GM21619 (cell line): ENCODE results near the gene AGXT2.

Source experiments
- ATAC-seq: cut with Tn5 transposase; IDR thresholded peaks from one replicate; pipeline ENCODE4 v1.9.1; 2021; ENCODE audit not compliant: unreplicated experiment

Gene AGXT2

DNA sequence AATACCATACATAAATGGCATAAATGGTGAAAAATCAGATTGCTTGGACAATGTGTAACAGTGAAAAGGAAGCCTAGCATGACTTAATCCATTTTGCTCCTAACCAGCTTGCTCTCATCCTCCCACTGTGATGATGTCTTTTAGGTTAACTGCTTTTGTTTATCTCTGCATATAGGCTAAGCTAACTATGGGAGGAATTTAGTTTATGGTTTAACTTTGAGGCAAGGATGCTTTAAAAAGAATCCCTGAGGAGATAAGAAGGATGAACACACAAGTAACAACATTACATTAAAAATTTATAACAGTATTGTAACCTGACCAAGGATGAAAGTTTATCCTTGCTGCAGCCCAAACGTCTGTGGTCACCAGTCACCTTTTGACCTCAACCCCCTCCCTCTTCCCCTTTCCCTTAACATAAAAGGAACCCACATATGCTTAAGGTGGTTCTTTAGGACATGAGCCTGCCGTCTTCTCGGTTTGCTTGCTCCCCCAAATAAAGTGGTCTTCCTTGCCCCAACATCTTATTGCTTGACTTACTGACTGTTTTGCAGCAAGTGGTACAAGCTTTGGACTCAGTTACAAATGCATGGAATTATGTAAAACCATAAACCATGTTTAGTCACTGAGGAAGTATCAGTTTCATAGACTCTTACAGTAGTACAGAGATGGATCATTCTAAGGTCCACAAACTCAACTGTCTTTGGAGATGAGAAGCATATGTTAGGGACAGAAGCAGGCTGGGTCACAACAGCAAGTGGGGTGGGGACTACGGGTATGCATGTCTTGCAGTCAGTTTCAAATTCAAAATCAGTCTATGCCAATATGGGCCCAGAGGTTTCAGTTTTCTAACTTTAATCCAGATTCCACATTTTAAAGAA, 31.3 kb downstream of the AGXT2 start:
- peak; percentile 87 for ATAC-seq

DNA sequence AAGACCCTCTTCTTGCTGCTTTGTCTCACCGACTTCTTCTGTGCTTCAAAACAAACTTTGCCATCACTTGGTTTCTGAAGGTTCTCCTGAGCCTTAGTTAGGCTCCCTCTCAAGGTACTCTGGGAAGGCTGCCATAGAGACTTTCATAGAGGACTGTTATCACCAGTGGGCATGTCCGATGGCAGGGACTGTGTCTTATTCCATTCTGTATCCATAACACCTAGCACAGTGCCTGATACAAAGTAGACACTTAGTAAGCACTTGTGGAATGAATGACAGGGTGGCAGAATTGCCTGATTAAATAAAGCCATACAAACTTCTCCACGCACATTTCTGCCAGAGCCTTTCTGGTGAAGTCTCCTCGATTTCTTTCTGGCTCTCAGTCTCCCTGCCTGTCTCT, 32.7 kb downstream of the AGXT2 start:
- no peak for ATAC-seq

DNA sequence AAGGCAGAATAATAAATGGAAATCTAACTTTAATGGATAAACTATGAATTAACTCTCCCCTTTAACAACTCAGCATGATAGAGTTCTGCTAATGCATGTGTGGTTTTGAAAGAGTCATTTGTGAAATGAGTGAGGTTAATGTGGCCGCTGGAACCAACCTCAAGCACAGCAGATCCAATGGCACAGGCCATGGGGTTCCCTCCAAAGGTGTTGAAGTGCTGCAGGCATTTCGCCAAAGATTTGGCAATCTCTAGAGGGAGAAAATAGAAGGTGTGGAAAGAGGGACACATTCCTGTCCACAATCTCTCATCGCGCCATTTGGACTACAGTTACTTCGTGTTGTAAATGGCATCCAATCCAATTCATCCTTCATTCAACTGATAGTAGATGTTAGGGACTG, 35.0 kb downstream of the AGXT2 start:
- no peak for ATAC-seq

DNA sequence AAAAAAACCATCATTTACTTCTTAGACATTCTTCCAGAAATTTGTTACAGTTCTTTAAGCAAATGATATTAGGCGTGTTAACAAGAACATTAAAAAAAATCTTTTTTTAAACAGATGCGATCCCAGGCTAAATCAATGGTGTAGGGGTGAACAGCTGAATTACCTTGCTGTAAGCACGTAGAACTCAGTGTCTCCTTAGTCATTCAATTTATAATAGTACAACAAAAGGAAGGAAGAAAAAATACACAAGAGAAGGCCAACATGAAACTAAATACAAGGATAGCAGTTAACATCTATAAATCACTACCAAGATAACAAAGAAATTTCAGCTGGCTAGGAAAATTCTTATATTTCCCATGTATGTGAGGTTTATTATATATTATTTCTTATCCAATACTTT, 35.4 kb downstream of the AGXT2 start:
- ATAC-seq: no peak

DNA sequence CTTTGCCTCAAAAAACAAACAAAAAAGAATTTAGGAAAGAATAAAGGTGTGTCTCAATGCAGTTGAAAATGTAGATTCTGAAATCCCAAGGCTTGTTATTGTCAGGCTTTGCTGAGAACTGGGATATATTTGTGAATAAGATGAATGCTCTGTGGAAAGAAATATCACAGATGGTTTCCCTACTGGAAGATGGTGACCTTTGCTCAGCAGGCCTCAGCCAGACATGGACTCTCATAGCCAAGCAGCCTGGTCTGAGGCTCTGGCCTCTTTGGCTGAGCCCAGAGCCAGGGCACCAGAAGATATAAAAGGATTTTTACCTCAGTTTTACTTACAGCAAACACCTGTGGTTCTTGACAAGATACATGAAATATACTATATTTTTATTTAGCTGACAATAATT, 37.1 kb downstream of the AGXT2 start:
- no peak for ATAC-seq

DNA sequence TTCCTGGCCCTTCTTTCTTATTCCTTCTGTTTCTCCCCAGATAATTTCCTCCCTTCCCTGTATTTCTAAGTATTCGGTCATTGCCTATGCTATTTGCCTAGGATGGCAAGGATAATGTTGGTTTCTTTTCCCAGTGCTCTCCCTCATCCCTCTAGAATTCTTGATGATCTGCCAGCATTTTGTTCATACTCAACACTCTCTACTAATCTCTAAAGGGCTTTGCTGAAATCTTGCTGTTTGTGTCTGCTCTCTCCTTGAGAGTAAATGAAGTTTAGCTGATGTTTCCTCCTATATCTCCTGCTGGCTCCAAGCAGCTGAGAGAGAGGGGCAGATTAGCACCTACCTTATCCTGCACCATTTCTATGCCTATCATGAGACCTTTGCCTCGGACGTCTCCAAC, 38.1 kb downstream of the AGXT2 start:
- ATAC-seq: no peak

DNA sequence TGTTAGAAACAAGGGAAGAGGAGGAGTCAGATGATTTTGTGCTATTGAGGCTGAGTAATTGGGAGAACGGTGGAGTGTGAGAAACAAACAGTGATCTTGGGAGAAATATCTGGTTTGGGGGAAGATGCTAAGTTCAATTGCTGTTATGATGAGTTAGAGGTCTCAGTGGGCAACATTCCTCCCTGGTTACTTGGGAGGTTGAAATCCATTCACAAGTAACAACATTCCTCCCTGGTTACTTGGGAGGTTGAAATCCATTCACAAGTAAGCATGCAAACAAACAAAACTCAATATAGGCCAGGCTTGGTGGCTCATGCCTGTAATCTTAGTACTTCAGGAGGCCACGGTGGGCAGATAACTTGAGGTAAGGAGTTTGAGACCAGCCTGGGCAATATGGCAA, 38.7 kb downstream of the AGXT2 start:
- ATAC-seq: no peak

DNA sequence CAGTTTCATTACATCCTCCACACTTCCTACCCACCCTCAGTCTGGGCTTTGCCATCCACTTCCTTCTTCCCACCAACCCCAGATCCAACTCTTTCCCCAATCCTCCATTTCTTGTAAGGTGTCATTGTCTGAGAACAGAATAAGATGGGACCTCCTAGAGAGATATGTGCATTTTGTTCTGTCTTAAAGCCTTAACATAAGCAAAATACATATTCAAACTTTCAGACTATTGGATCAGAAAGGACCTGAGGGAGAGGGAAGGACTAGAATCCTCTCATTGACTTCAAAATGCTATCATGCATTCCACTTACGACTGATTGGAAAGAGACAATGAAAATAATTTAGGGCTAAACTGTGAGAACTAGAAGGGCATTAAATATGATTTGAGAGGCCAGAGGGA, 43.0 kb downstream of the AGXT2 start:
- no peak for ATAC-seq

DNA sequence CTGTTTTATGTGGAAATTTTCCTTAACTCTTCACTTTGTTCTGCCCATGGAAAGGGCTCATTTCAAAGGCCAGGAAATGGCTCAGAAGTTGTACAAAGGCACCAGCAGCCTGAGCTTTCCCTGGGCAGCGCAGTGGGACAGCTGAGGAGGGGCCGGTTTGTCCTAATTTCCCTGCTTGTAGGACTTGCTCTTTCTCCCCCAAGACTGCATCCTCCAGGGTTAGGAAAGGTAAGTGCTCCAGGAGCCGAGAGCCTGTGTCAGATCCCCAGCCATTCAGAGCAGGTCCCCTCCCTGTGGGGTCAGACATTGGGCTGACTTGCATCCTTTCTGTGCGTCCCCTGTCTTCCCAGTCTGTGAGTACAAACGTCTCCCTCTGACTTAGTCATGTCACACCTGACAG, 43.5 kb downstream of the AGXT2 start:
- ATAC-seq: no peak

DNA sequence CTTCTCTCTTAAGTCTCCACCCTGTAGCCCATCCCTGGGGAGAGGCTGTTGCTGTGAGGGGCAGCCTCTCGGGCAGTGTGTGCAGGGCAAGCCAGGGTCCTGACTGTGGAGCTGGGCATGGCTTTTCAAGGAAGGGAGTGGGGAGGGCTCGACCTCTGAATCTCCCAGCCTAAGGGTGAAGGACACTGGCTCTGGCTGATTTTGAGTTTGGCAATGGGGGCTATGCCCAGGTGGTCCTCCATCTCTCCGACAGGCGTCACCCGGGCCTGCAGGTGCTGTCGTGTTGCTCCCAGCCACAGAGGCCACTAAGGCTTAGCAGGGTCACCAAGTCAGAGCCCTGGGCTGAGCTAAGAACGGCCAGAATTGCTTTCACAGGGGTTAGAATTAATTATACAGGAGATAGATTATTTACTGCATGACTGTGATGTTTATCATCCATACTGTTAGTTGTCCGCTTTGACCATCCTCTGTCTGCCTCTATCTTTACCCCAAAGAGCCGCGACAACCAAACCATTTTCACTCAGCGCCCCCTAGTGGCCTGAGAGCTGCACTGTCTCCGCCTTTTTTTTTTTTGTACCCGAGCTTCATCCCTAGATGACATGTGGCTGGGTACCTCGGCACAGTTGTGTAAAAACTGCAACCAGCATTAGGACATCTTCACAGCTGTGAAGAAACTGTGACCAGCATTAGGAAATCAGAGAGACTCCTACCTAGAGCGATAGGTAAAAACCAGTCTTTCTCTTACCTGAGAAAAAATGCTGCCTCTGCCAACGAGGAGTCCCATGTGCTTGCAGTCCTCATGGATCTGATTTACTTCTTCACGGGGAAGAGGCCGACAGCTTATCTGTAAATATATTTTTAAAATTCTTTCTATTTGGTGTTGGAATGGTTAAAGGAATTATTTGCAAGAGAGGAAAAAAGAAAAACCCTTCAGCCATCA, 44.5 kb downstream of the AGXT2 start:
- ATAC-seq: peak; percentile 72

DNA sequence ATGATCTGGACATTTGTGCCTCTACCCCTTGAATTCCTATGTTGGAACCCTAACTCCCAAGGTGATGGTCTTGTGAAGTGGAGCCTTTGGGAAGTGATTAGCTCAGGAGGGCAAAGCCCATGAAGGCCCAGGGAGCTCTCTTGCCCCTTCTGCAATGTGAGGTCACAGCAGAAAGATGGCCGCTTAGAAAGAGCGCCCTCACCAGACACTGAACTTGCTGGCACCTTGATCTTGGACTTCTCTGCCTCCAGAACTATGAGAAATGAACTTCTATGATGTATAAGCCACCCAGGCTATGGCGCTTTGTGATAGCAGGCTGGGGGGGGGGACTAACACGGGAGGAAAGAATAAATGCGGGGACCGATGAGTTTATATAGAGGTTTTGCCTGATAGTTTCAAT, 45.3 kb downstream of the AGXT2 start:
- ATAC-seq: no peak

DNA sequence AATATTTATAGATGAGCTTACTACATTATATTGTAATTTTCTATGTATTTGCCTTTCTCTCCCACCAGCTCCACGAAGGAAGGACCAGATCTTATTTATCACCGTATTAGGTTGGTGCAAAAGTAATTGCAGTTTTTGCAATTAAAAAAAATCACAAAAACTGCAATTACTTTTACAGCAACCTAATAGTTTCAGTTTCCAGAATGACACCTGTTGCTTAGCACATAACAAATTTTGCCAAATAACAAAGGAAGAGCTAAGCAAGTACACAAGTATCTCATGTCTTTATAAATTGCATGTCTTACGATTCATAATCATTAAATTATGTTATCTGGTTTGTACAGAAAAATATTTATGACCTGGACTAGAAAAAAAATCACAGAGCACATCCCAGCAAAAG, 45.9 kb downstream of the AGXT2 start:
- no peak for ATAC-seq

DNA sequence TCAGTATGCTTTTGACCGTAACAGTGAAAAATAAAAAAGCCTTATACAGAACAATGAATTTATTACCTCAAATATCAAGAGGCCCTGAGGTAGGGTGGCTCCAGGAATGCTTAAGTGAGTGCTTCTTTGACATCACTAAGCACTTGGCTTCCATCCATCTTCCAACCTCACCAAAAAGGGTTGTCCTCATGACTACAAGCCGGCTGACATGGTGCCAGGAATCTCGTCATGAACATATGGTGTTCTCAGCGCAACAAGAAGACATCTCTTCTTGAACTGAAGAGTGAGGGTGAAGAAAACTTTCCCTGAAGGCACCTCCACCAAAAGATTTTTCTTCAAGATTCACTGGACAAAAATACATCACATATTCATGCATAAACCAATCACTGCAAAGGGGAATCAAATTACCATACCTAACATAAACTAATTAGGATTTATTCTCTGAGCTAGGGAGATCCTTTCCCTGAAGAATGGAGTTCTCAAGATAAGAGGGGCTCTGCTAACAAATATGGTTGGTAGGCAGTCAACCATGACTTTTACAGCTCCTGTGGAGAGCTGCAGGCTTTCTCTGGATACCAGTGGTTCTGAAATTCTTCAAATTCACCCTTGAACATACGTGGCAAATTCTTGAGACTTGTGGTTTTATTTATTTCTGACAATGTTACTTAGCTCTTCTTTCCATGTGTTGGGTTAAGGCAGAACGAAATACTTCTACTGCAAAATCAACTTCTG, 49.5 kb downstream of the AGXT2 start:
- ATAC-seq: no peak

DNA sequence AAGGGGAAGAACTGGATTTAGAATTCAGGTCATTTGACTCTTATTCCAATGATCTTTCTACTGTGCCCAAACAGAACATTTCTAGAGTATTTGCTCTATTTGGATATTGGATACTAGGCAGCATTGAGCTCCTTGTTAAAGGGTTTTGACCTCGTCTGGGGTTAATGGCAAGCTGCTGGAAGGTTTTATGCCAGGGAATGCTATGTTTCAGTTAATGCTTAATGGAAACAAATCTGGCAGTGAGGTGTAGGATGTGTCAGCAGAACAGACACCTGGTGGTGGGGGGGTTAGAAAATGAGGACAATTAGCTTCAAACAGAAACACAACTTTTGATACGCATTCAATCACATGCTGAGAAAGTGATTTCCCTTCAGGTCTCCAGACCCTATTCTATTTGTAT, 51.5 kb downstream of the AGXT2 start:
- ATAC-seq: no peak

DNA sequence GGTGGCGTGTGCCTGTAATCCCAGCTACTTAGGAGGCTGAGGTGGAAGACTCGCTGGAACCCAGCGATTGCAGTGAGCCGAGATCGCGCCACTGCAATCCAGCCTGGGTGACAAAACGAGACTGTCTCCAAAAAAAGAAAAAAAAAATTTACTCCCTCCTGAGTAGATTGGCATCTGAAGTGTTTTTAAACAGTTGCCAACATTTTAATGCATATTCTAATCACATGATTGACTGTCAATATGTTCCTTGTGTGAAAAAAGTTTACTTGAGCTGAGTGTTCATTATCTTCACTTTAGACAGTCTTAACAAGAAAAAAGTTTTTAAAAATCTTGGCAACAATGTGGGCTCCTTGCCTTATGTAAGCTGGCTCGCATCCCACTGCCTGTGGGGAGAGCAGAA, 53.8 kb downstream of the AGXT2 start:
- ATAC-seq: no peak

DNA sequence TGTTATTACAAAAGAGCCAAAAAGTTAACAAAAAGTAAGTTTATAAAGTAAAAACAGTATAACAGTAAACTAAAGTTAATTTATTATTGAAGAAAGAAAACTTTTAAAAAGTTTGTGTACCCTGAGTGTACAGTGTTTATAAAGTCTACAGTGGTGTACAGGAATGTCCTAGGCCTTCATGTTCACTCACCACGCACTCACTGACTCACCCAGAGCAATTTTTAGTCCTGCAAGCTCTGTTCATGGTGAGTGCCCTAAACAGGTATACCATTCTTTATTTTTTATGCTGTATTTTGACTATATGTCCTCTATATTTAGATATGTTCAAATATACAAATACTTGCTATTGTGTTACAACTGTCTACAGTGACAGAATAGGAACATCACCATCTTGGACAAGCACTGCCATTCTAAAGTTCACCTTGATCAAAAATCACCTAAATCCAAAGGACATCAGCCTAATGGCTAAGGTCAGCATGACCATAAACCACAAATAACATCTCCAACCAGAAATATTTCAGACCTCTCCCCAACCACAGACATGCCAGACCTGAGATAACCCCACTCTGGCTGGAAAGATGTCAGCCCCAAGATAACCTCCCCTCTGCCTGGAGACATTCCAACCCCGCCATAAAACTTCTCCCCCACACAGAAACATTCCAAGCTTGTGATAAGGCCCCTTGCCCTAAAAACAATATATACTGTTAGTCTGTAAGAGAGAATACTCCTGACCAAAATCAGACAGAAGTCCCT, 56.1 kb downstream of the AGXT2 start:
- no peak for ATAC-seq

DNA sequence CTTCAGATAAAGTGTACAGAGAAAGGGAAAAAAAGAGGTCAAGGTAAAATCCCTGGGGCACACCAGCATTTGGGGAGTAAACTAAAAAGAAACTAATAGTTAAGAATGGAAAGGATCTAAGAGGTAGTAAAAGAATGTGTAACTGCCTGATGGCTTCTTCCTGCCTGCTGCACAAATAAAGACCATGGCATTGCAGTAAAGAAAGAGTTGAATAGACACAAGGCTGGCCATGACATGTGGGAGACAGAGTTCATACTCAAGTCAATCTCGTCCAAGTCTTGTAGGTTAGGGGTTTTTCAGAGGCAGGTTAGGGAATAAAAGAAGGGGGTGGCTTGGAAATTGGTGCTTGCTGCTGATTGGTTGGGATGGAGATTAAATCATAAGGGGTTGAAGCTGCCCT, 60.8 kb downstream of the AGXT2 start:
- no peak for ATAC-seq

DNA sequence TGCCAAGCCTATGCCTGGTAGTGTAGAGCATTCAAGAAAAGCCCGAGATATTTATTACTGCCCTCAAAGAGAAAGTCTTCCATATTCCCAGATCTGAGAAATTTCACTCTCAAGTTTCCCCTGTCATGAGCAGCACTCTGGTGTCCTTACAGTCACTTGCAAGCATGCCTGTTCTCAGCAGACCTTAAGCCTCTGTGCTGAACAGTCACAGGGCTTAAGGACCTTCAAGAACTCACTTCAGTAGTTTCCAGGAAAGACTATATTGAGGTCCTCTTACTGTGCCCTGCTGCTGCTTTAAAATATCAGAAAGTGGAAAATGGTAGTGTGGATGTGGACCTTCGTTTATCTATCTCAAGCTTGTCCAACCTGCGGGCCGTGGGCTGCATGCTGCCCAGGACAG, 64.9 kb downstream of the AGXT2 start:
- no peak for ATAC-seq

DNA sequence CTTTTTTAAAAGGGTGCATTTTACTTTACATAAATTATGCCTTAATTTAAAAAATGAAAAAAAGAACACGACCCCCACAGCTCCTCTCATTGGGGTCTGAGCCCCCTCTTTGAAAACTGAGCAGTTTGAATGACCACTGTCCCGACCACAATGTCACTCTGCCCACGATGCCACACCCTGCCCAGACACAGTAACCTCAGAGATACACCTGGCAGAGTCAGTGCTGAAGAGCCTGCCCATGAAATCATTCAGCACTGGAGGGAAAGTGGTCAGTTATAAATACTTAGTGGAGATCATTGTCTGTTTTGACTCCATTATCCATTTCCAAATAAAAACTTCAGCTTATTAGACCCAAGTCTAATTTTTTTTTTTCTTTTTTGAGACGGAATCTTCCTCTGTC, 69.1 kb downstream of the AGXT2 start:
- ATAC-seq: no peak

DNA sequence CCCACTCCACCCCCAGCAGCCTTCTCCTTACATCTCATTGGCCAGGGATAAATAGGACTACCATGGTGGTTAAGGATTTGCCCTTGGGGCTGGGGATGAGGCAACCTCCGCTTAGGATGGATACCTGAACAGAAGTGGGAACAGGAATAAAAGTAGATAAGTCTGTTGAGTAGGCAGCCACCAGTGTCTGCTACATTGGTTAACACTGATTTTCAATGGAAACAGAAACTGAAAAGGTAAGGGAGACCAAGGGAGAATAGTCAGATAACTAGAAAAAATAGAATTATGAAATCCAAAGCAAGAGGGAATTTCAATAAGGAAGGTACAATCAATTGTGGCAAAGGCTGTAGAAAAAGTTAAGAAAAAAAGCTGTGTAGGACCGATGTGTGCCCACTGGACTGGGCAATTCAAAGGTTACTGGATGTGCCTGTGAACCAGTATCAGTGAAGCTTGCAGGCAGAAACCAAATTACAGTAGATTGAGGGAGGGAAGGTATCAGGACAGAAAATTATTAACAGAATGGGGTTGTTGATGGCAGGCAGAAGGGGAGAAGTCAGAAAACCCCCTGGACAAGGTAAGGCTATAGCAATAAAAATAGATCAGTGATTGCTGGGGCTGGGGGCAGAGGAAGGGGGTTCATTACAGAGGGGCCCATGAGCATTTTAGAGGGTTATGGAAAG, 69.7 kb downstream of the AGXT2 start:
- ATAC-seq: peak; percentile 94
